ENCODE measurements around the gene CARMIL1. TPM values are rescaled to one million over a fixed set of nuclear protein-coding genes. Genes with fewer than 3 reads are reported as not detected.

The CARMIL1 gene
- total and polyA plus RNA-seq, 2 of the 8 experiments (the other 6 are each of a cell fraction or from before 2014, with no cell fraction given) = 20.3 to 40.4 TPM

- TF ChIP-seq RNF2 (IDR thresholded peaks at IDR 0.05; ENCODE audit: borderline replicate concordance, low read depth, low read length, missing control alignments, poor library complexity, severe bottlenecking) = no peak
- TF ChIP-seq SIN3A (conservative IDR thresholded peaks at IDR 0.05 in 1 of 2, IDR thresholded peaks at IDR 0.05 in 1 of 2; ENCODE audit: low read depth in 1 of 2, low read length in 2 of 2) = no peak
- no peak for TF ChIP-seq PHF8 (conservative IDR thresholded peaks at IDR 0.05; ENCODE audit: low read depth, low read length)
- TF ChIP-seq RAD21 (IDR thresholded peaks at IDR 0.05 in 1 of 2, conservative IDR thresholded peaks at IDR 0.05 in 1 of 2; ENCODE audit: low read depth in 2 of 2, low read length in 2 of 2) = no peak
- no peak for TF ChIP-seq FOSL1 (IDR thresholded peaks at IDR 0.05; ENCODE audit: insufficient read depth, low read depth, low read length)
- TF ChIP-seq SP4 (IDR thresholded peaks at IDR 0.05; ENCODE audit: low read length) = no peak
- TF ChIP-seq JUN (IDR thresholded peaks at IDR 0.05; ENCODE audit: low read depth, low read length) = no peak
These were observed 53.5 kb downstream of the CARMIL1 start (continued) for GRCh38 chr6:25332655-25333071.

Data from H1 (cell line).